HG03039 (cell line): ENCODE results near the gene SSBP3.

ENCODE experiments used
- ATAC-seq: cut with Tn5 transposase; IDR thresholded peaks from one replicate; pipeline ENCODE4 v1.9.1; 2021; ENCODE audit warnings: mild to moderate bottlenecking, moderate library complexity; ENCODE audit not compliant: unreplicated experiment

The SSBP3 gene

GRCh38 chr1:54410359-54410758, 4.2 kb upstream of the SSBP3 start:
- no peak for ATAC-seq

GRCh38 chr1:54409156-54410142, 3.3 kb upstream of the SSBP3 start:
- peak; percentile 28 for ATAC-seq

- no peak for ATAC-seq
Observed at GRCh38 chr1:54408147-54409066, 2.2 kb upstream of the SSBP3 start.

- ATAC-seq, result no peak
Observed at GRCh38 chr1:54407404-54408146, 1.4 kb upstream of the SSBP3 start.

- no peak for ATAC-seq
Observed at GRCh38 chr1:54407154-54407403, 885 bp upstream of the SSBP3 start.

GRCh38 chr1:54405898-54406293, 298 bp downstream of the SSBP3 start:
- peak; percentile 0 for ATAC-seq

- no peak for ATAC-seq
Observed at GRCh38 chr1:54404939-54405897, 976 bp downstream of the SSBP3 start.

GRCh38 chr1:54404263-54404662, 1.9 kb downstream of the SSBP3 start:
- no peak for ATAC-seq

GRCh38 chr1:54403808-54404261, 2.4 kb downstream of the SSBP3 start:
- no peak for ATAC-seq

GRCh38 chr1:54403405-54403804, 2.8 kb downstream of the SSBP3 start:
- ATAC-seq, result no peak

- no peak for ATAC-seq
Observed at GRCh38 chr1:54402896-54403295, 3.3 kb downstream of the SSBP3 start.

GRCh38 chr1:54401799-54402198, 4.4 kb downstream of the SSBP3 start:
- ATAC-seq, result no peak

GRCh38 chr1:54400329-54400728, 5.9 kb downstream of the SSBP3 start:
- no peak for ATAC-seq

- no peak for ATAC-seq
Observed at GRCh38 chr1:54399765-54400164, 6.4 kb downstream of the SSBP3 start.

GRCh38 chr1:54398963-54399528, 7.1 kb downstream of the SSBP3 start:
- ATAC-seq, result no peak

GRCh38 chr1:54397980-54398379, 8.2 kb downstream of the SSBP3 start:
- ATAC-seq, result no peak

GRCh38 chr1:54397090-54397591, 9.1 kb downstream of the SSBP3 start:
- no peak for ATAC-seq

GRCh38 chr1:54396261-54396933, 9.8 kb downstream of the SSBP3 start:
- ATAC-seq, result no peak
